Adipocyte (in vitro differentiated cells): ENCODE results near the gene SCUBE1.

Experiments used
- DNase-seq: peaks from one replicate; pipeline ENCODE4 v3.0.0-alpha.2; 2015; ENCODE audit warnings: low read depth
- H3K27me3 ChIP-seq: replicated peaks from 2 replicates; pipeline ENCODE4 v1.7.0; 2013; ENCODE audit warnings: mild to moderate bottlenecking, low read length, moderate library complexity; ENCODE audit not compliant: control insufficient read depth, insufficient read depth
- H3K36me3 ChIP-seq: 2 replicates; pipeline ENCODE4 v1.7.0; 2013; ENCODE audit warnings: low read length, mild to moderate bottlenecking, moderate library complexity; ENCODE audit not compliant: control insufficient read depth, insufficient read depth, severe bottlenecking
- H3K4me1 ChIP-seq: 2 replicates; pipeline ENCODE4 v1.7.0; 2013; ENCODE audit warnings: mild to moderate bottlenecking, low read length, moderate library complexity; ENCODE audit not compliant: control insufficient read depth, insufficient read depth
- H3K4me3 ChIP-seq: 2 replicates; pipeline ENCODE4 v1.7.0; 2013; ENCODE audit warnings: mild to moderate bottlenecking, low read length, moderate library complexity
- H3K9ac ChIP-seq: 2 replicates; pipeline ENCODE4 v1.7.0; 2013; ENCODE audit warnings: mild to moderate bottlenecking, low read length, moderate library complexity
- H3K9me3 ChIP-seq: 2 replicates; pipeline ENCODE4 v1.7.0; 2013; ENCODE audit warnings: mild to moderate bottlenecking, low read length, moderate library complexity; ENCODE audit not compliant: control insufficient read depth

The SCUBE1 gene

GRCh38 chr22:43298062-43298801 lies 44.9 kb downstream of the SCUBE1 start:
- peaks cover 86% of the 10 kb centered on the region for H3K27me3 ChIP-seq
- H3K9me3 ChIP-seq, result no peaks in the 10 kb centered on the region
- H3K9ac ChIP-seq, result no peak overlapping the region
- no peaks in the 10 kb centered on the region for H3K36me3 ChIP-seq
- DNase-seq, result peak; percentile 61
- H3K4me3 ChIP-seq, result no peak overlapping the region
- H3K4me1 ChIP-seq, result peaks cover 7% of the 10 kb centered on the region

GRCh38 chr22:43297270-43298061 lies 45.7 kb downstream of the SCUBE1 start:
- H3K9ac ChIP-seq, result no peak overlapping the region
- peaks cover 86% of the 10 kb centered on the region for H3K27me3 ChIP-seq
- H3K36me3 ChIP-seq, result no peaks in the 10 kb centered on the region
- peaks cover 7% of the 10 kb centered on the region for H3K4me1 ChIP-seq
- DNase-seq, result no peak
- no peaks in the 10 kb centered on the region for H3K9me3 ChIP-seq
- no peak overlapping the region for H3K4me3 ChIP-seq

GRCh38 chr22:43296276-43296902 lies 46.8 kb downstream of the SCUBE1 start:
- no peak for DNase-seq
- Histone ChIP-seq H3K9me3 (no peaks in the 10 kb centered on the region), H3K27me3 (peaks cover 86% of the 10 kb centered on the region), H3K4me1 (peaks cover 7% of the 10 kb centered on the region), H3K9ac (no peak overlapping the region), H3K4me3 (no peak overlapping the region), H3K36me3 (no peaks in the 10 kb centered on the region)

GRCh38 chr22:43295660-43296059 lies 47.5 kb downstream of the SCUBE1 start:
- Histone ChIP-seq H3K27me3 (peaks cover 86% of the 10 kb centered on the region), H3K9ac (no peak overlapping the region), H3K4me3 (no peak overlapping the region), H3K36me3 (no peaks in the 10 kb centered on the region), H3K9me3 (no peaks in the 10 kb centered on the region), H3K4me1 (peaks cover 7% of the 10 kb centered on the region)
- DNase-seq, result no peak

- Histone ChIP-seq H3K36me3 (no peaks in the 10 kb centered on the region), H3K9me3 (no peaks in the 10 kb centered on the region), H3K27me3 (peaks cover 86% of the 10 kb centered on the region), H3K4me1 (peaks cover 8% of the 10 kb centered on the region), H3K9ac (no peak overlapping the region), H3K4me3 (no peak overlapping the region)
- DNase-seq, result no peak
Measured at GRCh38 chr22:43295173-43295572, 48.0 kb downstream of the SCUBE1 start.

- no peak for DNase-seq
- peaks cover 83% of the 10 kb centered on the region for H3K27me3 ChIP-seq
- no peak overlapping the region for H3K4me3 ChIP-seq
- H3K9me3 ChIP-seq, result no peaks in the 10 kb centered on the region
- no peaks in the 10 kb centered on the region for H3K36me3 ChIP-seq
- H3K9ac ChIP-seq, result no peak overlapping the region
- H3K4me1 ChIP-seq, result peaks cover 15% of the 10 kb centered on the region
Measured at GRCh38 chr22:43293655-43294392, 49.3 kb downstream of the SCUBE1 start.

- H3K9me3 ChIP-seq, result no peaks in the 10 kb centered on the region
- no peaks in the 10 kb centered on the region for H3K36me3 ChIP-seq
- no peak overlapping the region for H3K4me3 ChIP-seq
- H3K4me1 ChIP-seq, result peaks cover 14% of the 10 kb centered on the region
- peaks cover 85% of the 10 kb centered on the region for H3K27me3 ChIP-seq
- no peak overlapping the region for H3K9ac ChIP-seq
- no peak for DNase-seq
Measured at GRCh38 chr22:43293259-43293654, 49.9 kb downstream of the SCUBE1 start.

GRCh38 chr22:43292630-43293018 lies 50.5 kb downstream of the SCUBE1 start:
- no peak overlapping the region for H3K9ac ChIP-seq
- peaks cover 81% of the 10 kb centered on the region for H3K27me3 ChIP-seq
- H3K4me3 ChIP-seq, result no peak overlapping the region
- DNase-seq, result no peak
- peaks cover 8% of the 10 kb centered on the region for H3K4me1 ChIP-seq
- H3K36me3 ChIP-seq, result no peaks in the 10 kb centered on the region
- H3K9me3 ChIP-seq, result no peaks in the 10 kb centered on the region

GRCh38 chr22:43291381-43291780 lies 51.8 kb downstream of the SCUBE1 start:
- H3K4me1 ChIP-seq, result peaks cover 8% of the 10 kb centered on the region
- peaks cover 79% of the 10 kb centered on the region for H3K27me3 ChIP-seq
- no peak overlapping the region for H3K9ac ChIP-seq
- H3K36me3 ChIP-seq, result no peaks in the 10 kb centered on the region
- H3K9me3 ChIP-seq, result no peaks in the 10 kb centered on the region
- no peak overlapping the region for H3K4me3 ChIP-seq
- DNase-seq, result no peak

GRCh38 chr22:43289976-43290721 lies 53.0 kb downstream of the SCUBE1 start:
- no peak overlapping the region for H3K9ac ChIP-seq
- peaks cover 8% of the 10 kb centered on the region for H3K4me1 ChIP-seq
- H3K4me3 ChIP-seq, result peak overlapping the region; percentile 72
- peaks cover 80% of the 10 kb centered on the region for H3K27me3 ChIP-seq
- no peaks in the 10 kb centered on the region for H3K36me3 ChIP-seq
- no peaks in the 10 kb centered on the region for H3K9me3 ChIP-seq
- DNase-seq, result peak; percentile 41
